DOHH2 (cell line): ENCODE measurements around the gene KPNA6.

ENCODE experiments used
- CTCF ChIP-seq: fragments of 200-600 bp; sonication (generic); IDR thresholded peaks from one replicate; pipeline ENCODE4 v1.5.1; 2014; ENCODE audit warnings: antibody characterized with exemption, mild to moderate bottlenecking, low read depth, low read length; ENCODE audit not compliant: poor library complexity, severe bottlenecking
- EZH2phosphoT487 ChIP-seq: fragments of 200-600 bp; sonication (generic); IDR thresholded peaks from 2 replicates; pipeline ENCODE4 v1.6.1; 2017; ENCODE audit warnings: borderline replicate concordance, mild to moderate bottlenecking, antibody characterized with exemption, low read length, moderate library complexity, mixed read lengths

GRCh38 chr1:32182060-32182459 is 74.2 kb downstream of the KPNA6 start:
- TF ChIP-seq CTCF (no peak), EZH2phosphoT487 (no peak)
